Neural cell (in vitro differentiated cells): ENCODE data around the gene SNAI1. TPM values are rescaled to one million over a fixed set of nuclear protein-coding genes. Genes with fewer than 3 reads are reported as not detected.

Experiments
- H2AFZ ChIP-seq: fragments of 200-600, 300-800 bp; sonication (generic), shearing (Covaris generic); 2 replicates; pipeline ENCODE4 v1.6.0; 2014; ENCODE audit warnings: low read depth, mild to moderate bottlenecking, antibody characterized with exemption, low read length, moderate library complexity
- H3F3A ChIP-seq: fragments of 200-600 bp; shearing (Covaris generic); 2 replicates; pipeline ENCODE4 v1.6.1; 2016; ENCODE audit warnings: mild to moderate bottlenecking, moderate library complexity, mixed read lengths, antibody characterized with exemption, low read length; ENCODE audit not compliant: insufficient read depth, poor library complexity, severe bottlenecking
- H3K27ac ChIP-seq: fragments of 200-600, 300-800 bp; sonication (generic), shearing (Covaris generic); 2 replicates; pipeline ENCODE4 v1.5.1; 2014; ENCODE audit warnings: mild to moderate bottlenecking, low read length, moderate library complexity
- H3K27me3 ChIP-seq: fragments of 300-800, 200-600 bp; sonication (generic), shearing (Covaris generic); 2 replicates; pipeline ENCODE4 v1.6.0; 2014; ENCODE audit warnings: mild to moderate bottlenecking, low read depth, low read length, moderate library complexity; ENCODE audit not compliant: insufficient read depth
- H3K36me3 ChIP-seq: fragments of 300-800, 200-600 bp; sonication (generic), shearing (Covaris generic); 2 replicates; pipeline ENCODE4 v1.5.1; 2014; ENCODE audit warnings: mild to moderate bottlenecking, antibody characterized with exemption, low read length, moderate library complexity; ENCODE audit not compliant: insufficient read depth
- H3K4me2 ChIP-seq: fragments of 300-800, 200-600 bp; sonication (generic), shearing (Covaris generic); 2 replicates; pipeline ENCODE4 v1.6.0; 2014; ENCODE audit warnings: mild to moderate bottlenecking, low read length
- H3K4me3 ChIP-seq: fragments of 300-800, 200-600 bp; sonication (generic), shearing (Covaris generic); 2 replicates; pipeline ENCODE4 v1.5.1; 2014; ENCODE audit warnings: mild to moderate bottlenecking, low read length, moderate library complexity
- H3K79me2 ChIP-seq: fragments of 200-600 bp; shearing (Covaris generic); replicated peaks from 2 replicates; pipeline ENCODE4 v1.6.0; 2014; ENCODE audit warnings: mild to moderate bottlenecking, low read length, moderate library complexity; ENCODE audit not compliant: insufficient read depth
- H3K9ac ChIP-seq: fragments of 300-800, 200-600 bp; sonication (generic), shearing (Covaris generic); 2 replicates; pipeline ENCODE4 v1.6.1; 2016; ENCODE audit warnings: mild to moderate bottlenecking, low read length, mixed read lengths
- H3K9me2 ChIP-seq: fragments of 200-600 bp; shearing (Covaris generic); 2 replicates; pipeline ENCODE4 v1.6.1; 2016; ENCODE audit warnings: mild to moderate bottlenecking, low read length, mixed read lengths; ENCODE audit not compliant: insufficient read depth
- H3K9me3 ChIP-seq: fragments of 200-600, 300-800 bp; sonication (generic), shearing (Covaris generic); 2 replicates; pipeline ENCODE4 v1.6.1; 2016; ENCODE audit warnings: mild to moderate bottlenecking, mixed run types, low read length, moderate library complexity, mixed read lengths
- H4K20me1 ChIP-seq: fragments of 200-600 bp; shearing (Covaris generic); 2 replicates; pipeline ENCODE4 v1.6.1; 2016; ENCODE audit warnings: mild to moderate bottlenecking, mixed run types; ENCODE audit not compliant: insufficient read depth
- EP300 ChIP-seq: fragments of 450-650 bp; conservative IDR thresholded peaks from 2 replicates; pipeline ENCODE4 v1.6.1; 2014; ENCODE audit warnings: antibody characterized with exemption, mild to moderate bottlenecking, moderate library complexity; ENCODE audit not compliant: poor library complexity, severe bottlenecking
- EZH2 ChIP-seq: fragments of 200-600, 300-800 bp; shearing (Covaris generic), sonication (generic); IDR thresholded peaks from 2 replicates; pipeline ENCODE4 v1.6.1; 2014; ENCODE audit warnings: antibody characterized with exemption, low read length, borderline replicate concordance, mild to moderate bottlenecking; ENCODE audit not compliant: insufficient read depth, poor library complexity, severe bottlenecking
- MXI1 ChIP-seq: fragments of 450-650 bp; conservative IDR thresholded peaks from 2 replicates; pipeline ENCODE4 v1.6.1; 2014; ENCODE audit warnings: antibody characterized with exemption, mild to moderate bottlenecking; ENCODE audit not compliant: poor library complexity, severe bottlenecking
- POLR2AphosphoS5 ChIP-seq: IDR thresholded peaks from 2 replicates; pipeline ENCODE4 v1.6.1; 2012
- RAD21 ChIP-seq: fragments of 450-650 bp; conservative IDR thresholded peaks from 2 replicates; pipeline ENCODE4 v1.6.1; 2014; ENCODE audit warnings: antibody characterized with exemption, mild to moderate bottlenecking, moderate library complexity
- SMC3 ChIP-seq: fragments of 450-650 bp; conservative IDR thresholded peaks from 2 replicates; pipeline ENCODE4 v1.6.1; 2014; ENCODE audit warnings: antibody characterized with exemption, mild to moderate bottlenecking, moderate library complexity; ENCODE audit not compliant: poor library complexity
- TAF1 ChIP-seq: IDR thresholded peaks from 2 replicates; pipeline ENCODE4 v1.6.1; 2012; ENCODE audit warnings: low read depth
- polyA plus RNA-seq: library from polyadenylated mRNA; depleted of rRNA; stranded (reverse); fragments of >200 nt; gene quantifications from 2 replicates; pipeline ENCODE4 v1.2.3, GENCODE V29; 2014
- TF ChIP-seq, protein P1 (sequence below): IDR thresholded peaks from 2 replicates; pipeline ENCODE4 v1.6.1; 2012; ENCODE audit warnings: borderline replicate concordance
- TF ChIP-seq, protein P2 (sequence below): fragments of 450-650 bp; IDR thresholded peaks from 2 replicates; pipeline ENCODE4 v1.5.1; 2014; ENCODE audit warnings: antibody characterized with exemption, mild to moderate bottlenecking, moderate library complexity; ENCODE audit not compliant: poor library complexity, severe bottlenecking

SNAI1 gene
- polyA plus RNA-seq, 1 donor from 2014 or later, result 0.31 TPM

DNA sequence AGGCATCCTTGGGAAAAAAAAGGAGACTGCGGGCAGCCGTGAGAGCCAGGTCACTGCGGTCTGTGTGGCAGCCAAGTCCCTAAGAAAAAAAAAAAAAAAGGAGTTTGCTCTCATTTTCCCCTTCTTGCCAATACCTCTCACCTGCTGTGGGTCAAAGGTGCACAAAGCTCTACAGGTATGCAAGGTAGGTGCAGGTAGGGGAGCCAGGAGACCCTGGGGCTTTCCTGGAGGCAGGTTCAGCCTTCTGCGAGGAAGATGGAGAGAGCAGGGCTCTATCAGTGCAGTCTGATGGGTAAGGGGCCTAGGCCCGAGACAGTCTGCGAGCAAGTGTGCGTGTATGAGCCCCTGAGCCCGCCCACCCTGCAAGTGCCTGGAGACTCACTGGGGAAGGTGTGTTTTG lies 12.3 kb upstream of the SNAI1 start:
- Histone ChIP-seq H3K9me3 (no peaks in the 10 kb centered on the region), H4K20me1 (no peaks in the 10 kb centered on the region), H3K9ac (no peak overlapping the region), H3K36me3 (no peaks in the 10 kb centered on the region), H3K9me2 (no peaks in the 10 kb centered on the region), H3K27me3 (no peaks in the 10 kb centered on the region), H3K4me3 (no peak overlapping the region), H3K79me2 (no peaks in the 10 kb centered on the region), H3K4me2 (no peak overlapping the region), H2AFZ (no peak overlapping the region), H3K27ac (no peak overlapping the region), H3F3A (no peaks in the 10 kb centered on the region)
- TF ChIP-seq, protein P1, sequence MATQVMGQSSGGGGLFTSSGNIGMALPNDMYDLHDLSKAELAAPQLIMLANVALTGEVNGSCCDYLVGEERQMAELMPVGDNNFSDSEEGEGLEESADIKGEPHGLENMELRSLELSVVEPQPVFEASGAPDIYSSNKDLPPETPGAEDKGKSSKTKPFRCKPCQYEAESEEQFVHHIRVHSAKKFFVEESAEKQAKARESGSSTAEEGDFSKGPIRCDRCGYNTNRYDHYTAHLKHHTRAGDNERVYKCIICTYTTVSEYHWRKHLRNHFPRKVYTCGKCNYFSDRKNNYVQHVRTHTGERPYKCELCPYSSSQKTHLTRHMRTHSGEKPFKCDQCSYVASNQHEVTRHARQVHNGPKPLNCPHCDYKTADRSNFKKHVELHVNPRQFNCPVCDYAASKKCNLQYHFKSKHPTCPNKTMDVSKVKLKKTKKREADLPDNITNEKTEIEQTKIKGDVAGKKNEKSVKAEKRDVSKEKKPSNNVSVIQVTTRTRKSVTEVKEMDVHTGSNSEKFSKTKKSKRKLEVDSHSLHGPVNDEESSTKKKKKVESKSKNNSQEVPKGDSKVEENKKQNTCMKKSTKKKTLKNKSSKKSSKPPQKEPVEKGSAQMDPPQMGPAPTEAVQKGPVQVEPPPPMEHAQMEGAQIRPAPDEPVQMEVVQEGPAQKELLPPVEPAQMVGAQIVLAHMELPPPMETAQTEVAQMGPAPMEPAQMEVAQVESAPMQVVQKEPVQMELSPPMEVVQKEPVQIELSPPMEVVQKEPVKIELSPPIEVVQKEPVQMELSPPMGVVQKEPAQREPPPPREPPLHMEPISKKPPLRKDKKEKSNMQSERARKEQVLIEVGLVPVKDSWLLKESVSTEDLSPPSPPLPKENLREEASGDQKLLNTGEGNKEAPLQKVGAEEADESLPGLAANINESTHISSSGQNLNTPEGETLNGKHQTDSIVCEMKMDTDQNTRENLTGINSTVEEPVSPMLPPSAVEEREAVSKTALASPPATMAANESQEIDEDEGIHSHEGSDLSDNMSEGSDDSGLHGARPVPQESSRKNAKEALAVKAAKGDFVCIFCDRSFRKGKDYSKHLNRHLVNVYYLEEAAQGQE, result no peak
- TF ChIP-seq POLR2AphosphoS5 (no peak), RAD21 (no peak), EP300 (no peak), TAF1 (no peak), MXI1 (no peak), SMC3 (no peak), EZH2 (no peak)
- TF ChIP-seq, protein P2, sequence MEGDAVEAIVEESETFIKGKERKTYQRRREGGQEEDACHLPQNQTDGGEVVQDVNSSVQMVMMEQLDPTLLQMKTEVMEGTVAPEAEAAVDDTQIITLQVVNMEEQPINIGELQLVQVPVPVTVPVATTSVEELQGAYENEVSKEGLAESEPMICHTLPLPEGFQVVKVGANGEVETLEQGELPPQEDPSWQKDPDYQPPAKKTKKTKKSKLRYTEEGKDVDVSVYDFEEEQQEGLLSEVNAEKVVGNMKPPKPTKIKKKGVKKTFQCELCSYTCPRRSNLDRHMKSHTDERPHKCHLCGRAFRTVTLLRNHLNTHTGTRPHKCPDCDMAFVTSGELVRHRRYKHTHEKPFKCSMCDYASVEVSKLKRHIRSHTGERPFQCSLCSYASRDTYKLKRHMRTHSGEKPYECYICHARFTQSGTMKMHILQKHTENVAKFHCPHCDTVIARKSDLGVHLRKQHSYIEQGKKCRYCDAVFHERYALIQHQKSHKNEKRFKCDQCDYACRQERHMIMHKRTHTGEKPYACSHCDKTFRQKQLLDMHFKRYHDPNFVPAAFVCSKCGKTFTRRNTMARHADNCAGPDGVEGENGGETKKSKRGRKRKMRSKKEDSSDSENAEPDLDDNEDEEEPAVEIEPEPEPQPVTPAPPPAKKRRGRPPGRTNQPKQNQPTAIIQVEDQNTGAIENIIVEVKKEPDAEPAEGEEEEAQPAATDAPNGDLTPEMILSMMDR, result no peak

DNA sequence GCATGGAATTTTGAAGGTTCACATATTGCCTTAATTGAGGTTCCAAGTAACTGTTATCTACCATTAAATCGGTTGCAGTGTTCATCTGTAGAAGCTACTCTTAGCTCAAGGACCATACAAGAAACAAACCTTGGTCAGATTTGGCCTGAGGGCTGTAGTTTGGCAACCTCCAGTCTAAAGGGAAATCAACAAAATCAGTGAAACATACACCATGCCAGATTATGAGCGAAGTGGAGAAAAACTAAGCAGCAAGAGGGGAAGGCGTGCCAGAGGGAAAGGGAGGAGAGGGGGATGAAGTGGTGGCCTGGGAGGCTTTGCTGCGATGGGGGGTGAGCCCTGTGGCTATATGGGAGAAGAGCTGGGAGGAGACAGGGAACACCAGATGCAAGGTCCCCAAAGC lies 8.8 kb upstream of the SNAI1 start:
- Histone ChIP-seq H3K9ac (no peak overlapping the region), H3K36me3 (no peaks in the 10 kb centered on the region), H4K20me1 (no peaks in the 10 kb centered on the region), H3K9me3 (no peaks in the 10 kb centered on the region), H3K27ac (no peak overlapping the region), H3F3A (no peaks in the 10 kb centered on the region), H3K79me2 (no peaks in the 10 kb centered on the region), H3K9me2 (no peaks in the 10 kb centered on the region), H3K4me2 (no peak overlapping the region), H3K4me3 (no peak overlapping the region), H3K27me3 (no peaks in the 10 kb centered on the region), H2AFZ (no peak overlapping the region)
- TF ChIP-seq POLR2AphosphoS5 (no peak), SMC3 (no peak), MXI1 (no peak), RAD21 (no peak), TAF1 (no peak), EZH2 (no peak)
- TF ChIP-seq, protein P2, result no peak
- TF ChIP-seq, protein P1, result no peak
